Activated B cell treated with CpG ODN at 0.5 μM for 24 hours (primary cell): ENCODE data around the gene HCN2. TPM values are rescaled to one million over a fixed set of nuclear protein-coding genes. Genes with fewer than 3 reads are reported as not detected.

Experiments used
- ATAC-seq: fragments of 200-7000 bp; cut with Tn5 transposase; one replicate; pipeline ENCODE4 v1.10.0; 2021; ENCODE audit warnings: low read depth, mild to moderate bottlenecking, moderate library complexity
- CTCF ChIA-PET: fragments of 350-600 bp; sonication (Branson Sonifier 250); formaldehyde crosslinking; loops from one replicate; lab custom pipeline; 2021; ENCODE audit warnings: antibody characterized with exemption; lab: Charles Lee
- POLR2A ChIA-PET: fragments of 350-600 bp; sonication (Branson Sonifier 250); formaldehyde crosslinking; loops from one replicate; lab custom pipeline; 2021; ENCODE audit warnings: antibody characterized with exemption; lab: Charles Lee
- DNase-seq: peaks from one replicate; pipeline ENCODE4 v3.0.0; 2022
- H3K27ac Mint-ChIP-seq: one replicate; pipeline ENCODE4 v1.8.0; 2020; ENCODE audit warnings: mixed read lengths
- H3K27me3 Mint-ChIP-seq: one replicate; pipeline ENCODE4 v1.8.0; 2021; ENCODE audit warnings: mixed read lengths
- H3K36me3 Mint-ChIP-seq: one replicate; pipeline ENCODE4 v1.8.0; 2021; ENCODE audit warnings: low read depth, mixed read lengths
- H3K4me1 Mint-ChIP-seq: one replicate; pipeline ENCODE4 v1.8.0; 2021; ENCODE audit warnings: mixed read lengths
- H3K4me3 Mint-ChIP-seq: one replicate; pipeline ENCODE4 v1.8.0; 2020; ENCODE audit warnings: mild to moderate bottlenecking, mixed read lengths
- H3K9me3 Mint-ChIP-seq: one replicate; pipeline ENCODE4 v1.8.0; 2020; ENCODE audit warnings: mixed read lengths
- CTCF ChIP-seq: fragments of 200-600 bp; IDR thresholded peaks from one replicate; pipeline ENCODE4 v1.8.0; 2022; ENCODE audit warnings: antibody characterized with exemption, mild to moderate bottlenecking
- intact Hi-C: fragments of 100-400 bp; cut with micrococcal nuclease; formaldehyde crosslinking; loops from one replicate; pipeline ENCODE4 v1.15.1; 2024
- total RNA-seq: library from RNA; stranded (reverse); gene quantifications from 2 replicates; pipeline ENCODE4 v1.2.3, GENCODE V29; 2022

Gene HCN2
- total RNA-seq, 1 donor from 2014 or later, result 0.13 TPM

GRCh38 chr19:657611-658010, 67.9 kb downstream of the HCN2 start:
- POLR2A ChIA-PET, result no interaction called here
- CTCF ChIA-PET, result no interaction called here
- DNase-seq (no peak), ATAC-seq (no peak)
- Mint-ChIP-seq H3K36me3 (peaks cover 30% of the 10 kb centered on the region), H3K4me3 (no peak overlapping the region), H3K27me3 (no peaks in the 10 kb centered on the region), H3K27ac (no peak overlapping the region), H3K9me3 (no peaks in the 10 kb centered on the region), H3K4me1 (peaks cover 51% of the 10 kb centered on the region)
- intact Hi-C loops, result no loop called here
- no peak for TF ChIP-seq CTCF

- Mint-ChIP-seq H3K27me3 (no peaks in the 10 kb centered on the region), H3K36me3 (peaks cover 28% of the 10 kb centered on the region), H3K27ac (peak overlapping the region; percentile 41), H3K4me3 (peak overlapping the region; percentile 35), H3K4me1 (peaks cover 51% of the 10 kb centered on the region), H3K9me3 (no peaks in the 10 kb centered on the region)
- TF ChIP-seq CTCF, result no peak
- CTCF ChIA-PET, result no interaction called here
- ATAC-seq (no peak), DNase-seq (no peak)
- intact Hi-C loops, result no loop called here
- POLR2A ChIA-PET, result interaction anchor here (0.5 kb wide), 1 partner anchor 75 kb away, joined by 4 read pairs; no protein-coding TSS in a partner anchor
These were observed 68.6 kb downstream of the HCN2 start for GRCh38 chr19:658059-658839.

GRCh38 chr19:658916-659839, 69.5 kb downstream of the HCN2 start:
- DNase-seq, result no peak
- H3K4me3 Mint-ChIP-seq, result peak overlapping the region; percentile 95
- no peak for TF ChIP-seq CTCF

GRCh38 chr19:660793-661426, 71.2 kb downstream of the HCN2 start:
- intact Hi-C loops, result loop anchor here (1.0 to 10.0 kb wide), 6 partner anchors 18 to 584 kb away; partner anchors contain the start of genes ATP5F1D, CDC34 and MIDN
- ATAC-seq, result no peak
- H3K36me3 Mint-ChIP-seq, result peaks cover 12% of the 10 kb centered on the region
- H3K4me1 Mint-ChIP-seq, result peaks cover 55% of the 10 kb centered on the region
- H3K4me3 Mint-ChIP-seq, result peak overlapping the region; percentile 95
- no peaks in the 10 kb centered on the region for H3K9me3 Mint-ChIP-seq
- no peaks in the 10 kb centered on the region for H3K27me3 Mint-ChIP-seq
- POLR2A ChIA-PET, result interaction anchor here (0.5 to 3.2 kb wide), 12 partner anchors 12 to 608 kb away, joined by 3 to 21 read pairs (median 4); partner anchors contain the start of genes BSG, CDC34, CIRBP and POLRMT
- H3K27ac Mint-ChIP-seq, result peak overlapping the region; percentile 96
- no peak for DNase-seq
- CTCF ChIA-PET, result interaction anchor here (1.4 kb wide), 1 partner anchor 77 kb away, joined by 3 read pairs; no protein-coding TSS in a partner anchor
- TF ChIP-seq CTCF, result no peak

More at GRCh38 chr19:658916-659839, 69.5 kb downstream of the HCN2 start:
- no peak for ATAC-seq
- H3K27me3 Mint-ChIP-seq, result no peaks in the 10 kb centered on the region
- H3K27ac Mint-ChIP-seq, result peak overlapping the region; percentile 96
- intact Hi-C loops, result no loop called here
- H3K9me3 Mint-ChIP-seq, result no peaks in the 10 kb centered on the region
- ChIA-PET CTCF (interaction anchor here (1.4 kb wide), 1 partner anchor 75 kb away, joined by 3 read pairs; no protein-coding TSS in a partner anchor), POLR2A (interaction anchor here (0.5 to 3.2 kb wide), 4 partner anchors 10 to 616 kb away, joined by 4 to 21 read pairs (median 8); partner anchors contain the start of gene POLRMT)
- H3K4me1 Mint-ChIP-seq, result peaks cover 55% of the 10 kb centered on the region
- H3K36me3 Mint-ChIP-seq, result peaks cover 23% of the 10 kb centered on the region
